OCI-LY3 (cell line): Measurements from ENCODE around the gene ECSCR.

ENCODE experiments used
- H2AFZ ChIP-seq: fragments of 200-600, 300-600 bp; shearing (Covaris generic); 2 replicates; pipeline ENCODE4 v1.6.0; 2014; ENCODE audit warnings: antibody characterized with exemption, low read depth, low read length
- H3K27ac ChIP-seq: fragments of 200-600, 300-600 bp; sonication (generic); 2 replicates; pipeline ENCODE4 v1.5.1; 2014; ENCODE audit warnings: mild to moderate bottlenecking, low read length, moderate library complexity, mixed read lengths
- H3K27me3 ChIP-seq: fragments of 200-600, 300-600 bp; sonication (generic); 2 replicates; pipeline ENCODE4 v1.6.1; 2014; ENCODE audit warnings: low read depth, low read length, mixed read lengths
- H3K36me3 ChIP-seq: fragments of 200-600, 300-600 bp; sonication (generic); replicated peaks from 2 replicates; pipeline ENCODE3; 2014; ENCODE audit warnings: low read depth, low read length, mixed read lengths
- H3K4me1 ChIP-seq: fragments of 300-600, 200-600 bp; sonication (generic); 2 replicates; pipeline ENCODE4 v1.6.1; 2014; ENCODE audit warnings: low read length, mixed read lengths
- H3K4me2 ChIP-seq: fragments of 200-600, 300-600 bp; sonication (generic); 2 replicates; pipeline ENCODE4 v1.6.1; 2014; ENCODE audit warnings: low read length, mixed read lengths
- H3K4me3 ChIP-seq: fragments of 300-600, 200-600 bp; sonication (generic); 2 replicates; pipeline ENCODE4 v1.5.1; 2014; ENCODE audit warnings: antibody characterized with exemption, mild to moderate bottlenecking, low read length, moderate library complexity
- H3K79me2 ChIP-seq: fragments of 300-600, 200-600 bp; shearing (Covaris generic); 2 replicates; pipeline ENCODE4 v1.6.1; 2014; ENCODE audit warnings: mild to moderate bottlenecking, low read length, mixed read lengths
- H3K9ac ChIP-seq: fragments of 300-600, 200-600 bp; shearing (Covaris generic); 2 replicates; pipeline ENCODE4 v1.6.0; 2014; ENCODE audit warnings: mild to moderate bottlenecking, low read length, moderate library complexity
- H3K9me3 ChIP-seq: fragments of 200-600, 300-600 bp; shearing (Covaris generic); 2 replicates; pipeline ENCODE4 v1.6.1; 2014; ENCODE audit warnings: low read length, mixed read lengths; ENCODE audit not compliant: insufficient read depth
- H4K20me1 ChIP-seq: fragments of 200-600, 300-600 bp; sonication (generic); 2 replicates; pipeline ENCODE4 v1.6.1; 2016; ENCODE audit warnings: low read length, mixed read lengths; ENCODE audit not compliant: insufficient read depth
- EZH2phosphoT487 ChIP-seq: fragments of 200-600 bp; shearing (Covaris generic); IDR thresholded peaks from 2 replicates; pipeline ENCODE4 v1.6.1; 2018; ENCODE audit warnings: antibody characterized with exemption, mixed run types, low read depth
- TF ChIP-seq, protein P1 (sequence below): fragments of 200-600, 300-600 bp; sonication (generic); IDR thresholded peaks from 2 replicates; pipeline ENCODE4 v1.5.1; 2014; ENCODE audit warnings: antibody characterized with exemption, low read length, low read depth

Gene ECSCR

GRCh38 chr5:139426203-139426885, 36.2 kb downstream of the ECSCR start:
- Histone ChIP-seq H3K4me2 (no peak overlapping the region), H3K4me3 (no peak overlapping the region), H3K27me3 (no peaks in the 10 kb centered on the region), H3K36me3 (no peaks in the 10 kb centered on the region), H4K20me1 (no peaks in the 10 kb centered on the region), H3K79me2 (no peaks in the 10 kb centered on the region), H2AFZ (no peak overlapping the region), H3K4me1 (0 out of 2 replicates have a peak, but pooled peaks cover 2% of the 10 kb centered on the region), H3K9me3 (no peaks in the 10 kb centered on the region), H3K27ac (no peak overlapping the region), H3K9ac (no peak overlapping the region)
- TF ChIP-seq, protein P1, sequence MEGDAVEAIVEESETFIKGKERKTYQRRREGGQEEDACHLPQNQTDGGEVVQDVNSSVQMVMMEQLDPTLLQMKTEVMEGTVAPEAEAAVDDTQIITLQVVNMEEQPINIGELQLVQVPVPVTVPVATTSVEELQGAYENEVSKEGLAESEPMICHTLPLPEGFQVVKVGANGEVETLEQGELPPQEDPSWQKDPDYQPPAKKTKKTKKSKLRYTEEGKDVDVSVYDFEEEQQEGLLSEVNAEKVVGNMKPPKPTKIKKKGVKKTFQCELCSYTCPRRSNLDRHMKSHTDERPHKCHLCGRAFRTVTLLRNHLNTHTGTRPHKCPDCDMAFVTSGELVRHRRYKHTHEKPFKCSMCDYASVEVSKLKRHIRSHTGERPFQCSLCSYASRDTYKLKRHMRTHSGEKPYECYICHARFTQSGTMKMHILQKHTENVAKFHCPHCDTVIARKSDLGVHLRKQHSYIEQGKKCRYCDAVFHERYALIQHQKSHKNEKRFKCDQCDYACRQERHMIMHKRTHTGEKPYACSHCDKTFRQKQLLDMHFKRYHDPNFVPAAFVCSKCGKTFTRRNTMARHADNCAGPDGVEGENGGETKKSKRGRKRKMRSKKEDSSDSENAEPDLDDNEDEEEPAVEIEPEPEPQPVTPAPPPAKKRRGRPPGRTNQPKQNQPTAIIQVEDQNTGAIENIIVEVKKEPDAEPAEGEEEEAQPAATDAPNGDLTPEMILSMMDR = no peak
- no peak for TF ChIP-seq EZH2phosphoT487

DNA sequence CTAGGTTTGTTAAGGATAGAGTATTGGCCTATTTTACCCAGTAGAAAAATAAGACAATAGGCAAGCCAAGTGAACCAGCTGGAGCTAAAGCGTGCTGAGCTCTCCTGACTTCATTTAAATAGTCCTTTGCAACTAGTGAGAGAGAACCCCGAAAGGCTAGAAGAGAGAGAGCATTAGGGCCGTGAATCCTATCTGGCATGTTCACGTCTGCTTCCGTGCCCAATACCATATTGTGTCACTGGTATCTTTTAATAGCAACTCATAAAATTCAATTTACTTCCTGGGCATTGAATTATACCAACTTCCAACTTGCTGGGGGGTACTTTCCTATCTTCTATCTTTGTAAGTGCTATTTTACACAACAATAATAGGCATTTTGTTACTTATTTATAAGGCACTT, 37.0 kb downstream of the ECSCR start:
- 0 out of 2 replicates have a peak, but pooled peaks cover 2% of the 10 kb centered on the region for H3K4me1 ChIP-seq
- H3K9ac ChIP-seq = no peak overlapping the region
- H3K27me3 ChIP-seq = no peaks in the 10 kb centered on the region
- TF ChIP-seq, protein P1 = no peak
- no peak for TF ChIP-seq EZH2phosphoT487
- no peak overlapping the region for H2AFZ ChIP-seq
- no peaks in the 10 kb centered on the region for H4K20me1 ChIP-seq
- no peak overlapping the region for H3K4me3 ChIP-seq
- no peak overlapping the region for H3K4me2 ChIP-seq
- no peaks in the 10 kb centered on the region for H3K9me3 ChIP-seq
- H3K36me3 ChIP-seq = no peaks in the 10 kb centered on the region
- no peaks in the 10 kb centered on the region for H3K79me2 ChIP-seq
- no peak overlapping the region for H3K27ac ChIP-seq

GRCh38 chr5:139422307-139422893, 40.1 kb downstream of the ECSCR start:
- no peaks in the 10 kb centered on the region for H3K79me2 ChIP-seq
- H3K9me3 ChIP-seq = no peaks in the 10 kb centered on the region
- H3K4me1 ChIP-seq = 0 out of 2 replicates have a peak, but pooled peaks cover 2% of the 10 kb centered on the region
- H4K20me1 ChIP-seq = no peaks in the 10 kb centered on the region
- H3K36me3 ChIP-seq = no peaks in the 10 kb centered on the region
- no peak overlapping the region for H2AFZ ChIP-seq
- H3K4me2 ChIP-seq = peak overlapping the region; percentile 24; the same call in 1 of the 2 replicates
- no peak overlapping the region for H3K9ac ChIP-seq
- no peak for TF ChIP-seq EZH2phosphoT487
- TF ChIP-seq, protein P1 = peak; percentile 83
- H3K4me3 ChIP-seq = no peak overlapping the region
- H3K27ac ChIP-seq = no peak overlapping the region
- H3K27me3 ChIP-seq = no peaks in the 10 kb centered on the region
